A204.1 (cell line): Measurements from ENCODE around the gene SLX9.

Source experiments
- FAIRE-seq: peaks from 2 replicates; lab custom pipeline; 2012; peaks lifted over from hg19 to GRCh38; lab: Jason Lieb, UNC

Gene SLX9

GRCh38 chr21:44977616-44978340, 37.9 kb downstream of the SLX9 start:
- no peak for FAIRE-seq

GRCh38 chr21:44979687-44980561, 40.1 kb downstream of the SLX9 start:
- FAIRE-seq, result no peak

GRCh38 chr21:44980562-44981489, 41.0 kb downstream of the SLX9 start:
- FAIRE-seq, result no peak

DNA sequence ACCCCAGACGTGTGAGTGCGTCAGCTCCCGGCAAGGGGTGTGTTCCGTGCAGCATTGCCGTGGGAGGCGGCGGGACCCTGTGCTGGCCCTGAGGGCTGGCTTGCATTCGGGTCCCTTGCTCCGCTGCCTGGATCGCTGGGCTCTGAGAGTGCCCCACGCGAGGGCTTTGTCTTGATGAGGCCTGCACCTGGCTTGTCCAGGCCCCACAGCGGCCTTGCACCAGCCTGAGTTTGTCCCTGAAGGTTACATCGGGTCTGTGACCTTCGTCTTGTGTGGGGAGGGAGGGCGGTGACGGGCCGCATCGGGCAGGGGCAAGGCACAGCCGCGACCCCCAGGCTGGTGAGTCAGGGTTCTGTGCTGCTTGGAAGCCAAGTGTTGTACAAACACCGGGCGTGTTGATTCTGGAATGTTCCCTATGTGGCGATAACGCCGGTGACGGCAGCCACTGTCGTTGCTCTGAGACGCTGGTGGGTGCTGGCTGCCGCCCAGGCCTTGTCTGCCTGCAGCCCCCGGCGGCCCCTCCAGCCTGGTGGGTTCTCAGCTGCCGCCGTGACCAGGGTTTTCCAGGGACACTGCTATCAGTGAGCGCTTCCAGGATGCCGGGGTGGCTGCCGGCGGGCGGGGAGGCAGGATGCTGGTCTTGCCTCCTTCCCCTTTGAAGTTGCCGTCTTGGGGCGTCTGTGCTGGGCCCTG, 42.9 kb downstream of the SLX9 start:
- no peak for FAIRE-seq

DNA sequence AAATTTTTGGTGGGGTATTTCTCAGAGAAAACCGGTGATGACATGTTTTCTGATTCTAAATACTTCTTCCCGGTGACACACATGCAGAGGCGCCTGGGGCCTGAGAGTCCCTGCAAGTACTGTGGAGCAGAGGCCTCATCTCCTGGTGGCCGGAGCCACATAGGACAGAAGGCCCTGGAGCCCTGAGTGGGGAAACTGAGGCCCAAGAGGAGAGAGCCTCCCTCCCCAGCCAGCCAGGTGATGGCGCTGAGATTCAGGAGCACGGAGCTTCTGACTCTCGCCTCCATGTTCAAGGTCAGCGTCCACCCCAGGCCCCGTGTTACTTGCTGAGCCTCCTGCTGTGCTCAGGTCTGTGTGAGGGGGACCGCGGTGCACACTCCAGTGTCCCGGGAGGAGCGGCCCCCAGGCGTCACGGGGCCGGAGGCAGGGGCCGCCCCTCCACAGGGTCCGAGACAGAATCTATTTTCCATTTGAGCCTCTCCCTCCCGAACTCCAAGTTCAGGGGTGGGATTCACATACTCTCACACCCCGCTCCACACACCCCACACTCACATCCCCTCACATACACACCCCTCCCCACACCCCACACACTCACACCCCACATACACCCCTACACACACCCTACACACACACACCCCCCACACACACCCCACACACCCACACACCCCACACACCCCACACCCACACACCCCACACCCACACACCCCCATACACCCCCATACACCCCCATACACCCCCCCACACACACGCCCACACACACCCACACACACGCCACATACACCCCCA, 43.8 kb downstream of the SLX9 start:
- FAIRE-seq, result no peak

DNA sequence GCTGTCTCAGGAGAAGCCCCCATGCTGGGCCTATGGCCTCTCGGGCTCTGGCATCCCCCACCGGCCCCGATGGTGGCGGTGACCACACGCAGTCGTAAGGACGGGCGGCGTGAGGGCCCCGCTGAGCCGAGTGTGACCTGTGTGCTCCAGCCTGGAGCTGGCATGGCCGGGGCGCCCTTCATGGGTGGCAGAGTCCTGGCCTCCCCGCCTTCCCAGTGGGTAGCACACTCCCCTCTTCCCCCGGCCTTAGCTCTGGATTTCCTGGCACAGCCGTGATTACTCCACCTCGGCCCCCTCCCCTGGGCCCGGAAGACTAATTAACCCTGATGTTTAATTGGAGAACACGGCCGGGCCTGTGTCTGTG, 44.6 kb downstream of the SLX9 start:
- no peak for FAIRE-seq

DNA sequence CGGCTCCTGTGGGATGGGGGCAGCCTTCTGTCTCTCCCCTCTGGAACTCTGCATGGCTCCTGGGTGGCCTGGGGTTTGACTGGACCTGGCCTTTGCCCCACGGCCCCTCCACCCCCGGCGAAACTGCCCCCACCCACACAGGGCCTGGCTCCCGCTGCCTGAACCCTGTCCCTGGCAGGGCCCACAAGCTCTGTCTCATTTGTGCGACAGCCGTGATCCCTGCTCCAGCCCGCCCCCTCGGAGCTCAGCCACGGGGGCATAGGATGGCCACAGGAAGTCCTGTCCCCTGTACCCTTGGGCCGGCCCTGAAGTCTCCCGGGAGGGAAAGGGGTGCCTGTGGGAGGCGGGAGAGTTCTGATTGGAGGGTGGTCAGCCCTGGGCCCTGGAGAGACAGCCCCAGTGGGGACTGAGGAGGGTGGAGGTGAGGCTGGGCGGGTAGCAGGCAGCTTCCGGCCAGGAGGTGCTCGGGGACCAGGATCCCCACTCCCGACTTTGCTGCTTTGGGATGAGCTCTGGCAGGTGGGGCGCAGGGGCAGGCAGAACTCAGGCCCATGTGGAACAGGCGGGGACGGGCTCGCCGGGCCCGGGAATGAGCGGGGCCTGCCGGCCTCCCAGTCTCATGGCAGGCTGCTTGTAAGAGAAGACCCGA, 45.1 kb downstream of the SLX9 start:
- FAIRE-seq, result no peak

GRCh38 chr21:44985441-44986401, 45.9 kb downstream of the SLX9 start:
- no peak for FAIRE-seq

GRCh38 chr21:44986471-44987291, 46.9 kb downstream of the SLX9 start:
- FAIRE-seq, result no peak

- no peak for FAIRE-seq
Observed at GRCh38 chr21:44987301-44987885, 47.6 kb downstream of the SLX9 start.

DNA sequence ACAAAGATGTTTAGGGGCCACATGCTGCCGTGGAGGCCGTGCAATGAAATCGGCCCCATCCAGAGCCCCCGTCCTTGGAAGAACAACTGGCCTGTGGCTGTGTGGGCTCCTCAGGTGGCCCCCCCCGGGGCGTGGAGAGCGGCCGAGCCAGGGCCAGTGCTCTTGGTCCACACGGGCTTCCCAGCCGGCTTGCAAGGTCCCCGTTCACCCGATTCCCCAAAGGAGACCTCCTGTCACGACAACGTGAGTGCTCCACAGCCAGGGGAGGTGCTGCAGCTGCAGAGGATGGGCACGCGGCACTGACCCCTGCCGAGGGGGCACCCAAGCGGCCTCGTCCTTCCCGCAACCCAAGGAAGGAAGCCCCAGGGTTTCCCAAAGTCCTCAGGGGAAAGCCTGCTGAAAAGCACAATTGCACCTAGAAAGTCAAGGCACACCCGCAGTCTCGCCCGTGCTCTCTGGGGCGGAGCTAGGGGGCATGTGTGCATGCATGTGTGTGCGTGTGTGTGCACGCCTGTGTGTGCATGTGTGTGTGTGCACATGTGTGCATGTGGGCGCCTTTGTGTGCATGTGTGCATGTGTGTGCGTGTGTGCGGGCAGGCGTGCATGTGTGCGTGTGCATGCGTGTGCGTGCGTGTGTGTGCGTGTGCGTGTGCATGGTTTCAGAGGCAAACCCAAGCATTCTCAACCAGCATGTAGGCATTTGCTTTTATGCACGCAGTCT, 48.2 kb downstream of the SLX9 start:
- no peak for FAIRE-seq

- FAIRE-seq, result no peak
Observed at GRCh38 chr21:44988607-44989536, 49.0 kb downstream of the SLX9 start.

DNA sequence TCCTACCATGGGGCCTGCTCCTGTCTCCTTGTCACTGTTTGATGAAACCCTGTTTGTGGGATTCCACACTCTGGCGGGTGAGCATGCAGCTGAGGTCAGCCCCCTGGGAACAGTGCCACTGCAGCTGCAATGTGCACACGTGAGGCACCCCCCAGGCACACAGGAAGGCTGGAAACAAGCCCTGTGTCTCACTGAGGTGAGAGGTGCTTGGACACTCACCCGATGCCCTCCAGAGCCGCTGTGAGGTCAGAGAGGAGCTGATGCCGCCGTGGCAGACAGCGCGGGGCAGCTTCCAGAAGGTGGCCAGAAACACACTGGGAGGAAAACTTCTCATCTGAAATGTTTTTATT, 49.7 kb downstream of the SLX9 start:
- no peak for FAIRE-seq

DNA sequence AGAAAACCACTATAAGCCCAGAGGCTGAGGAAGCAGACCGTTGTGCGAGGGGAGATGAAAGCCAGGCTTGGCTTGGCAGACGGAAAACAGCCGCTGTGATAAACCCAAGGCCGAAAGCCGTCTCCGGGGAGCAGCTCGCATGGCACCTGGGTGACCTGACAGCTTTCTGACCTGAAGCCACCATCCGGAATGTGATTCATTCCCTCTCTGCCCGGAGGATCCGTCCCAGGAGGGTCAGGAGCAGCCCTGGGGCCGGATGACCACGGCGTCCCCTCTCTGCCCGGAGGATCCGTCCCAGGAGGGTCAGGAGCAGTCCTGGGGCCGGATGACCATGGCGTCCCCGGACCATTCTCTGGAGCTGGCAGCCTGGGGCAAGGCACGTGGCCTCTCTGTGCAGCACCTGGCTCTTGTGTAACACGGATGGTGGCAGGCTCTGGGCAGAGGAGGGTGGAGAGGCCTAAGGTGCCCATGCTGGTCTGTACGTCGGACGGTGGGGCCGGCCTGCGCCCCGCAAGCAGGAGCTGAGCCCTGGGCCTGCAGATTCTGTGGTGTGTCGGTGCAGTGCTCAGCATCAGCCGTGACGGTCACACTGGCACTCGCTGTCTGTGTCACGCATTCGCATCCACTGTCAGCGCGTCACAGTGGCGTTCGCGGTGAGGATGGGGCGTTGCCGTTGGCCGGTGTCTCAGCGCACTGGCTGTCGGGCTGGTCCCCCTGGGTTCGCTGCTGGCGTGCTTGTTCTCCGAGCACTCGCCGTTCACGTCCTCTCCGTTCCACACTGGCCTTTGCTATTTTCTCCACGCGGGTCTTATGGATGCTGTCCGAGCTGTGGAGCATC, 50.3 kb downstream of the SLX9 start:
- FAIRE-seq, result no peak

GRCh38 chr21:44990921-44991320, 51.1 kb downstream of the SLX9 start:
- no peak for FAIRE-seq
